Astrocyte of the spinal cord (primary cell): ENCODE measurements around the gene NXPH3.

Experiments
- DNase-seq: peaks from one replicate; pipeline ENCODE4 v3.0.0; 2011; ENCODE audit warnings: low read depth, low spot score
- H3K4me3 ChIP-seq: 2 replicates; pipeline ENCODE4 v1.5.1; 2011; ENCODE audit warnings: low read depth, mild to moderate bottlenecking, low read length, moderate library complexity
- CTCF ChIP-seq: IDR thresholded peaks from 2 replicates; pipeline ENCODE4 v1.5.1; 2012; ENCODE audit warnings: low read depth, mild to moderate bottlenecking, low read length, inconsistent platforms
- in situ Hi-C: cut with HindIII; loops from 2 replicates; pipeline ENCODE4 v1.10.0; 2017; ENCODE audit warnings: low sequenced_read_pairs

Gene NXPH3

GRCh38 chr17:49580055-49580721 is 4.5 kb downstream of the NXPH3 start:
- no peak overlapping the region for H3K4me3 ChIP-seq

GRCh38 chr17:49580981-49581647 is 5.4 kb downstream of the NXPH3 start:
- DNase-seq: no peak
- in situ Hi-C loops: no loop called here
- no peak overlapping the region for H3K4me3 ChIP-seq
- no peak for TF ChIP-seq CTCF

More at GRCh38 chr17:49580055-49580721, 4.5 kb downstream of the NXPH3 start:
- in situ Hi-C loops: no loop called here
- TF ChIP-seq CTCF: no peak
- no peak for DNase-seq

GRCh38 chr17:49581648-49581998 is 6.0 kb downstream of the NXPH3 start:
- TF ChIP-seq CTCF: no peak
- H3K4me3 ChIP-seq: no peak overlapping the region
- in situ Hi-C loops: no loop called here
- DNase-seq: no peak

- DNase-seq: no peak
- in situ Hi-C loops: no loop called here
- TF ChIP-seq CTCF: no peak
- H3K4me3 ChIP-seq: no peak overlapping the region
Observed at GRCh38 chr17:49582055-49582722, 6.5 kb downstream of the NXPH3 start.

- no peak for TF ChIP-seq CTCF
- no peak overlapping the region for H3K4me3 ChIP-seq
- DNase-seq: no peak
- in situ Hi-C loops: no loop called here
Observed at GRCh38 chr17:49582789-49583188, 7.1 kb downstream of the NXPH3 start.

GRCh38 chr17:49583226-49583625 is 7.6 kb downstream of the NXPH3 start:
- no peak for TF ChIP-seq CTCF
- DNase-seq: no peak
- H3K4me3 ChIP-seq: no peak overlapping the region
- in situ Hi-C loops: no loop called here
